HCT116 (cell line): ENCODE data around the gene GRB7. TPM values are rescaled to one million over a fixed set of nuclear protein-coding genes. Genes with fewer than 3 reads are reported as not detected.

Experiments used
- ATAC-seq: fragments of 200-7000 bp; cut with Tn5 transposase; 2 replicates; pipeline ENCODE4 v1.9.1; 2020; ENCODE audit warnings: mild to moderate bottlenecking, moderate library complexity
- BruUV-seq: library from RNA; stranded (reverse); fragments of 400-500 nt; replicated peaks from 2 replicates; lab custom pipeline; 2021; lab: Mats Ljungman, UMichigan
- CTCF ChIA-PET: fragments of 300-600 bp; sonication (Branson Sonifier 250); formaldehyde crosslinking; loops from one replicate; lab custom pipeline; 2021; ENCODE audit warnings: antibody characterized with exemption; lab: Charles Lee
- POLR2A ChIA-PET: fragments of 300-600, 350-600 bp; sonication (Branson Sonifier 250); formaldehyde crosslinking; loops from one replicate; lab custom pipeline; 2021; ENCODE audit warnings: antibody characterized with exemption; lab: Charles Lee
- RAD21 ChIA-PET, 2 experiments: fragments of 300-600 bp; sonication (Branson Sonifier 250); formaldehyde crosslinking; loops; one replicate each; lab custom pipeline; 2023; ENCODE audit warnings: low total read pairs in 2 of 2; ENCODE audit not compliant: uncharacterized antibody in 2 of 2, unreplicated experiment in 2 of 2, low non-redundant PET in 1 of 2; lab: Charles Lee
- DNase-seq: peaks from one replicate; pipeline ENCODE4 v3.0.0-alpha.2; 2010; ENCODE audit warnings: low read depth, low spot score
- H2AFZ ChIP-seq: fragments of 200-600 bp; shearing (Covaris generic), sonication (generic); 2 replicates; pipeline ENCODE4 v1.6.1; 2017; ENCODE audit warnings: low read depth, mixed run types, mixed read lengths, antibody characterized with exemption, low read length; ENCODE audit not compliant: poor library complexity, severe bottlenecking
- H3K27ac ChIP-seq: 2 replicates; pipeline ENCODE4 v1.5.1; 2012; ENCODE audit warnings: low read depth, low read length
- H3K27me3 ChIP-seq: fragments of 200-600 bp; sonication (generic); 2 replicates; pipeline ENCODE4 v1.6.1; 2016; ENCODE audit warnings: mixed run types, low read length, mixed read lengths; ENCODE audit not compliant: insufficient read depth
- H3K36me3 ChIP-seq, 2 experiments: fragments of 200-500 bp in 1 of 2; fragments of 200-600 bp in 1 of 2; sonication (Bioruptor generic) in 1 of 2; sonication (generic) in 1 of 2; 2 replicates each; pipeline versions ENCODE4 v1.5.1 to v1.6.1; 2014 to 2016; ENCODE audit warnings: low read length in 2 of 2, inconsistent platforms in 1 of 2, mixed read lengths in 1 of 2, mixed run types in 1 of 2; ENCODE audit not compliant: insufficient read depth in 2 of 2, control insufficient read depth in 1 of 2
- H3K4me1 ChIP-seq, 2 experiments: fragments of 200-600 bp in 1 of 2; sonication (generic) in 1 of 2; 2 replicates each; pipeline versions ENCODE4 v1.5.1 to v1.6.1; 2012 to 2017; ENCODE audit warnings: low read length in 2 of 2, inconsistent platforms in 1 of 2, mild to moderate bottlenecking in 1 of 2, mixed read lengths in 1 of 2, mixed run types in 1 of 2, moderate library complexity in 1 of 2; ENCODE audit not compliant: insufficient read depth in 2 of 2, control insufficient read depth in 1 of 2
- H3K4me2 ChIP-seq: fragments of 200-600 bp; sonication (generic); 2 replicates; pipeline ENCODE4 v1.6.1; 2017; ENCODE audit warnings: mixed run types, low read length, mixed read lengths
- H3K4me3 ChIP-seq, 2 experiments: fragments of 200-600 bp in 1 of 2; sonication (generic) in 1 of 2; replicated peaks in 1 of 2; 2 replicates each; pipeline ENCODE4 v1.5.1; 2011 to 2016; ENCODE audit warnings: low read length in 2 of 2, control low read depth in 1 of 2, low read depth in 1 of 2, mild to moderate bottlenecking in 1 of 2, mixed read lengths in 1 of 2, mixed run types in 1 of 2
- H3K79me2 ChIP-seq: fragments of 200-600 bp; sonication (generic); 2 replicates; pipeline ENCODE4 v1.6.1; 2017; ENCODE audit warnings: mild to moderate bottlenecking, mixed run types, low read length, moderate library complexity, mixed read lengths; ENCODE audit not compliant: insufficient read depth
- H3K9ac ChIP-seq: fragments of 200-600 bp; sonication (generic); 2 replicates; pipeline ENCODE4 v1.6.1; 2016; ENCODE audit warnings: low read length, mixed read lengths
- H3K9me2 ChIP-seq: fragments of 200-600 bp; sonication (generic), shearing (Covaris generic); 2 replicates; pipeline ENCODE4 v1.6.1; 2017; ENCODE audit warnings: mixed run types, mild to moderate bottlenecking, moderate library complexity; ENCODE audit not compliant: insufficient read depth
- H3K9me3 ChIP-seq, 2 experiments: fragments of 200-500 bp in 1 of 2; fragments of 200-600 bp in 1 of 2; sonication (Bioruptor generic) in 1 of 2; sonication (generic) in 1 of 2; 2 replicates each; pipeline ENCODE4 v1.6.1; 2014 to 2017; ENCODE audit warnings: low read length in 2 of 2, mixed read lengths in 2 of 2, inconsistent platforms in 1 of 2, low read depth in 1 of 2, mild to moderate bottlenecking in 1 of 2, mixed run types in 1 of 2, moderate library complexity in 1 of 2; ENCODE audit not compliant: control insufficient read depth in 1 of 2, insufficient read depth in 1 of 2
- H4K20me1 ChIP-seq: fragments of 200-600 bp; sonication (generic), shearing (Covaris generic); 2 replicates; pipeline ENCODE4 v1.6.1; 2017; ENCODE audit warnings: mixed run types, mild to moderate bottlenecking, moderate library complexity; ENCODE audit not compliant: insufficient read depth
- CTCF ChIP-seq, 3 experiments: fragments of 200-600 bp in 1 of 3; sonication (generic) in 1 of 3; IDR thresholded peaks in 2 of 3; conservative IDR thresholded peaks in 1 of 3; 2 replicates each; pipeline ENCODE4 v1.5.1; 2012 to 2017; ENCODE audit warnings: low read depth in 2 of 3, low read length in 2 of 3, antibody characterized with exemption in 1 of 3, borderline replicate concordance in 1 of 3, control low read depth in 1 of 3, mild to moderate bottlenecking in 1 of 3, mixed read lengths in 1 of 3, mixed run types in 1 of 3, moderate library complexity in 1 of 3; ENCODE audit not compliant: insufficient read depth in 1 of 3
- ELF1 ChIP-seq: IDR thresholded peaks from 2 replicates; pipeline ENCODE4 v1.6.1; 2012; ENCODE audit warnings: low read depth, borderline replicate concordance
- FOSL1 ChIP-seq: IDR thresholded peaks from 2 replicates; pipeline ENCODE4 v1.6.1; 2012; ENCODE audit warnings: low read depth
- intact Hi-C: fragments of 100-400 bp; cut with micrococcal nuclease; formaldehyde crosslinking; loops from 2 replicates; pipeline ENCODE4 v1.10.0; 2022
- total RNA-seq: library from RNA; stranded (reverse); gene quantifications from one replicate; pipeline ENCODE4 v1.2.1, GENCODE V29; 2021; ENCODE audit not compliant: unreplicated experiment

Gene GRB7
- total RNA-seq, 1 experiment from 2014 or later: 51.9 TPM

- TF ChIP-seq ELF1 (no peak), CTCF (IDR thresholded peaks at IDR 0.05 in 2 of 3, conservative IDR thresholded peaks at IDR 0.05 in 1 of 3; ENCODE audit: borderline replicate concordance in 1 of 3, insufficient read depth in 1 of 3, low read depth in 2 of 3, low read length in 2 of 3) (no peak), FOSL1 (no peak)
- H4K20me1 ChIP-seq: no peaks in the 10 kb centered on the region
- DNase-seq: no peak
- no peak overlapping the region for H3K27ac ChIP-seq
- H3K4me3 ChIP-seq: no peak overlapping the region
- BruUV-seq: no TSS peak
- peaks cover 19% of the 10 kb centered on the region; the same call in 1 of the 2 replicates for H3K79me2 ChIP-seq
- ChIA-PET POLR2A (no interaction called here), CTCF (interaction anchor here (1.0 kb wide), 1 partner anchor 56 kb away, joined by 3 read pairs; no protein-coding TSS in a partner anchor), RAD21 (no interaction called here)
- no peak overlapping the region for H3K4me2 ChIP-seq
- ATAC-seq: no peak
- intact Hi-C loops: no loop called here
- no peaks in the 10 kb centered on the region for H3K27me3 ChIP-seq
- H3K36me3 ChIP-seq: peaks cover 4 to 28% of the 10 kb centered on the region in 2 experiments; a peak in 2 of 4 replicates
- H3K9me3 ChIP-seq: no peaks in the 10 kb centered on the region
- H3K9ac ChIP-seq: no peak overlapping the region
- H2AFZ ChIP-seq: no peak overlapping the region
- no peaks in the 10 kb centered on the region for H3K9me2 ChIP-seq
- peaks cover 27 to 28% of the 10 kb centered on the region in 2 experiments for H3K4me1 ChIP-seq
Observed at GRCh38 chr17:39709319-39709997, 28.3 kb upstream of the GRB7 start.
